Measurements from ENCODE around the gene SYNM.

GRCh38 chr15:99154271-99154670 is 49.4 kb downstream of the SYNM start:
- TF ChIP-seq, protein P1, sequence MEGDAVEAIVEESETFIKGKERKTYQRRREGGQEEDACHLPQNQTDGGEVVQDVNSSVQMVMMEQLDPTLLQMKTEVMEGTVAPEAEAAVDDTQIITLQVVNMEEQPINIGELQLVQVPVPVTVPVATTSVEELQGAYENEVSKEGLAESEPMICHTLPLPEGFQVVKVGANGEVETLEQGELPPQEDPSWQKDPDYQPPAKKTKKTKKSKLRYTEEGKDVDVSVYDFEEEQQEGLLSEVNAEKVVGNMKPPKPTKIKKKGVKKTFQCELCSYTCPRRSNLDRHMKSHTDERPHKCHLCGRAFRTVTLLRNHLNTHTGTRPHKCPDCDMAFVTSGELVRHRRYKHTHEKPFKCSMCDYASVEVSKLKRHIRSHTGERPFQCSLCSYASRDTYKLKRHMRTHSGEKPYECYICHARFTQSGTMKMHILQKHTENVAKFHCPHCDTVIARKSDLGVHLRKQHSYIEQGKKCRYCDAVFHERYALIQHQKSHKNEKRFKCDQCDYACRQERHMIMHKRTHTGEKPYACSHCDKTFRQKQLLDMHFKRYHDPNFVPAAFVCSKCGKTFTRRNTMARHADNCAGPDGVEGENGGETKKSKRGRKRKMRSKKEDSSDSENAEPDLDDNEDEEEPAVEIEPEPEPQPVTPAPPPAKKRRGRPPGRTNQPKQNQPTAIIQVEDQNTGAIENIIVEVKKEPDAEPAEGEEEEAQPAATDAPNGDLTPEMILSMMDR (IDR thresholded peaks at IDR 0.05; ENCODE audit: low read depth, low read length, poor library complexity, severe bottlenecking), result no peak
- TF ChIP-seq EZH2phosphoT487 (IDR thresholded peaks at IDR 0.05; ENCODE audit: borderline replicate concordance, low read length), result no peak
